ENCODE measurements around the gene NAMPT. TPM values are rescaled to one million over a fixed set of nuclear protein-coding genes. Genes with fewer than 3 reads are reported as not detected.
A peak's percentile ranks its signal among the peaks of the same experiment; 100 is the strongest.

The NAMPT gene
- 100 to 1,000 TPM in 3 of 5 donors, 10 to 100 TPM in 2; 17.1 to 209 (median 120) TPM for total RNA-seq
- polyA plus RNA-seq: 100 to 1,000 TPM in 2 of 3 donors, 10 to 100 TPM in 1; 70.6 to 187 (median 183) TPM
- long read RNA-seq, donor 1, full-length matches to known transcripts: 6 of 6 reads
- long read RNA-seq, donor 1, partial matches to known transcripts: 0 of 6 reads
- long read RNA-seq, donor 1, other reads (novel, unspliced or antisense): 0 of 6 reads
- long read RNA-seq, donor 2, full-length matches to known transcripts: 2 of 2 reads
- long read RNA-seq, donor 2, partial matches to known transcripts: 0 of 2 reads
- long read RNA-seq, donor 2, other reads (novel, unspliced or antisense): 0 of 2 reads
- long read RNA-seq, donor 3, full-length matches to known transcripts: 4 of 4 reads
- long read RNA-seq, donor 3, partial matches to known transcripts: 0 of 4 reads
- long read RNA-seq, donor 3, other reads (novel, unspliced or antisense): 0 of 4 reads
- long read RNA-seq, donor 4, partial matches to known transcripts: 0 of 1 reads
- long read RNA-seq, donor 4, other reads (novel, unspliced or antisense): 0 of 1 reads
- long read RNA-seq, donor 5, full-length matches to known transcripts: 7 of 7 reads
- long read RNA-seq, donor 5, partial matches to known transcripts: 0 of 7 reads
- long read RNA-seq, donor 5, other reads (novel, unspliced or antisense): 0 of 7 reads
- long read RNA-seq, donor 6, full-length matches to known transcripts: 6 of 6 reads
- long read RNA-seq, donor 6, partial matches to known transcripts: 0 of 6 reads
- long read RNA-seq, donor 6, other reads (novel, unspliced or antisense): 0 of 6 reads
- long read RNA-seq, donor 7, full-length matches to known transcripts: 4 of 4 reads
- long read RNA-seq, donor 7, partial matches to known transcripts: 0 of 4 reads
- long read RNA-seq, donor 7, other reads (novel, unspliced or antisense): 0 of 4 reads
- long read RNA-seq, donor 8, full-length matches to known transcripts: 10 of 10 reads
- long read RNA-seq, donor 8, partial matches to known transcripts: 0 of 10 reads
- long read RNA-seq, donor 8, other reads (novel, unspliced or antisense): 0 of 10 reads
- long read RNA-seq, donor 9, full-length matches to known transcripts: 9 of 9 reads
- long read RNA-seq, donor 9, partial matches to known transcripts: 0 of 9 reads
- long read RNA-seq, donor 9, other reads (novel, unspliced or antisense): 0 of 9 reads
- long read RNA-seq, donor 10, full-length matches to known transcripts: 2 of 2 reads
- long read RNA-seq, donor 10, partial matches to known transcripts: 0 of 2 reads
- long read RNA-seq, donor 10, other reads (novel, unspliced or antisense): 0 of 2 reads

DNA sequence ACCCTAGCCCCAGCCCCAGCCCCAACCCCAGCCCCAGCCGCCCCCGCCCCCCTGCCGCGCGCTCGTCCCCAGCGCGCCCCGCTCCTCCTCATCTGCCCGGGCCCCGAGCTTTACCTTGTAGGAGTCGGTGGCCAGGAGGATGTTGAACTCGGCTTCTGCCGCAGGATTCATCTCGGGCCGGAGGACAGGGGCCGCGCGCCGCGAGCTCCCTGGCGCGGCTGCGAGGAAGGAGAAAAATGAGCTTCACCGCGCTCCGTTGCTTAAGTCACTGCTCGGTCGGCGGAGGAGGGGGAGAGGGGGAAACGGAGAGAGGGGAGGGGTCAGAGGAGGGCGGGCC lies at the start of gene NAMPT:
Gene NAMPT, minus strand, starts transcription at position 270 of the 337 bp plus-strand sequence. Its CDS starts 99 bp downstream, at position 171.
- TF ChIP-seq EP300 (IDR thresholded peaks at IDR 0.05): no peak
- peak in 2 of 4 donors; percentile 48 to 84 for TF ChIP-seq POLR2A (IDR thresholded peaks at IDR 0.05)
- peak in 2 of 3 donors; percentile 92 to 94 for TF ChIP-seq POLR2AphosphoS5 (IDR thresholded peaks at IDR 0.05)
- intact Hi-C loops (cut with DNase I; ENCODE audit: low total_unique reads): no loop called here
- H3K4me1 ChIP-seq: peaks cover 7 to 50% (median 28%) of the 10 kb centered on the region in 4 donors
- peak within 1 kb of the TSS; percentile 97 to 100 (median 99) for H3K27ac ChIP-seq
- peaks cover 0 to 9% (median 1%) of the 10 kb centered on the region in 4 donors for H3K36me3 ChIP-seq
- H3K9me3 ChIP-seq: no peaks in the 10 kb centered on the region
- peak within 1 kb of the TSS; percentile 68 to 82 (median 76) for H3K4me3 ChIP-seq
- H3K27me3 ChIP-seq: no peaks in the 10 kb centered on the region
- DNase-seq: no peak
- WGBS, 5 donors: 0 to 1% (median 0%) methylated on average over 17 to 31 of the region's 32 CpGs

DNA sequence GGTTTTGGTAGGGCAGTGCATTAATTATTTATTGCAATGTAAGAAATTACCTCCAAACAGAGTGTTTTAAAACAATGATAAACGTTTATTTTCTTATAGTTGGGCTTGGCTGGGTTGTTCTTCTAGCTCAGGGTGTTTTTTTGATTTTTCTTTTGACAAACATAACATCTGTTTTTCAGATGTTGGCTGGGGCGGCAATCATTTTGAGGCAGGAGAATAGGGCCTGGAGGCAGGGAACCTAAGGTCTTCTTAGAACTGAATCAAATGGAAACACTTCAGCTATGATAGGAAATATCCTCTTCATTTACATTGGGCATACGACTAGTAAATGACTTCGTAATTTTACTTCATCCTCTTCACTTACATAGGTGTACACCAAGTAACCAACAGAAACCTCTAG lies 47.4 kb upstream of the NAMPT start:
- 73 to 79% (median 75%) methylated on average over 4 of the region's 4 CpGs for WGBS, 5 donors
- Histone ChIP-seq H3K4me1 (peaks cover 0 to 7% (median 0%) of the 10 kb centered on the region in 4 donors), H3K9me3 (peaks cover 0 to 12% (median 2%) of the 10 kb centered on the region in 4 donors), H3K27me3 (no peaks in the 10 kb centered on the region), H3K4me3 (no peak overlapping the region), H3K27ac (no peak overlapping the region), H3K36me3 (no peaks in the 10 kb centered on the region)
- TF ChIP-seq POLR2A (IDR thresholded peaks at IDR 0.05) (no peak), EP300 (IDR thresholded peaks at IDR 0.05) (no peak), POLR2AphosphoS5 (IDR thresholded peaks at IDR 0.05) (no peak)
- TF ChIP-seq, protein P1, sequence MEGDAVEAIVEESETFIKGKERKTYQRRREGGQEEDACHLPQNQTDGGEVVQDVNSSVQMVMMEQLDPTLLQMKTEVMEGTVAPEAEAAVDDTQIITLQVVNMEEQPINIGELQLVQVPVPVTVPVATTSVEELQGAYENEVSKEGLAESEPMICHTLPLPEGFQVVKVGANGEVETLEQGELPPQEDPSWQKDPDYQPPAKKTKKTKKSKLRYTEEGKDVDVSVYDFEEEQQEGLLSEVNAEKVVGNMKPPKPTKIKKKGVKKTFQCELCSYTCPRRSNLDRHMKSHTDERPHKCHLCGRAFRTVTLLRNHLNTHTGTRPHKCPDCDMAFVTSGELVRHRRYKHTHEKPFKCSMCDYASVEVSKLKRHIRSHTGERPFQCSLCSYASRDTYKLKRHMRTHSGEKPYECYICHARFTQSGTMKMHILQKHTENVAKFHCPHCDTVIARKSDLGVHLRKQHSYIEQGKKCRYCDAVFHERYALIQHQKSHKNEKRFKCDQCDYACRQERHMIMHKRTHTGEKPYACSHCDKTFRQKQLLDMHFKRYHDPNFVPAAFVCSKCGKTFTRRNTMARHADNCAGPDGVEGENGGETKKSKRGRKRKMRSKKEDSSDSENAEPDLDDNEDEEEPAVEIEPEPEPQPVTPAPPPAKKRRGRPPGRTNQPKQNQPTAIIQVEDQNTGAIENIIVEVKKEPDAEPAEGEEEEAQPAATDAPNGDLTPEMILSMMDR (IDR thresholded peaks at IDR 0.05): no peak
- no peak for DNase-seq
- intact Hi-C loops (cut with DNase I; ENCODE audit: low total_unique reads): no loop called here

DNA sequence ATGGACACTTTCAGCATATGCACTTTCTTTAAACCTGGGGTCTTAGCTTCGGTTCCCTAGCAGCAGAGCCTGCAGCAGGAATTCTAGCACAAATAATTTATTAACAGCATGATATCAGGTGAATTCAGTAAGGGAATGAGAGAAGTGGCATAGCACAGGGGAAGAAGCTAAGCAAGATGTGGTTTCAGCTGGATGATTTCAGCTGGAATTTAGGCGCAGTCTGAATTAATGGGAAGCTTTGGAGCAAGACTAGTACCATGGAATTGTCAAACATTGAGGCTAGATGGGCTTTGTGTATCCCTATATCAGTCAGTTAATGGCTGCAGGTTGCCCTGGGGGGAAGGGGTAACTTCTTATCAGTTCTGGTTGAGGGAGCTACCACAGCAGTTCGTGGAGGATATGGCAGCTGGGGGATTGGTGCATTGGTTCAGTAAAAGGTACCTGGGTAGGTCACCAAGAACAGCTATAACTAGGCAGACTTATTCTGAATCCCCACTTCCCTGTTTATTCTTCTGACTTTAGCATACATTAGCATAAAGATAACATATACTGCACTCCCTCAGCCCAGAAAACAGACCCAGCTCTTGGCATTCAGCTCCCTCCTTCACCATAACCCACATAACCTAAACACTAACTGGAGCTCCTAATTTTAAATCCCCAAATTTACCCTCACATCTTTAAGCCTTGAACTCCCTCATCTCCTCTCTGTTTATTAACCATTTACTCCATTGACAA lies 46.8 kb upstream of the NAMPT start:
- no peaks in the 10 kb centered on the region for H3K27me3 ChIP-seq
- H3K4me1 ChIP-seq: peaks cover 0 to 7% (median 0%) of the 10 kb centered on the region in 4 donors
- TF ChIP-seq POLR2AphosphoS5 (IDR thresholded peaks at IDR 0.05): no peak
- TF ChIP-seq EP300 (IDR thresholded peaks at IDR 0.05): no peak
- no peak for TF ChIP-seq POLR2A (IDR thresholded peaks at IDR 0.05)
- TF ChIP-seq, protein P1 (IDR thresholded peaks at IDR 0.05): no peak
- no peak for DNase-seq
- H3K4me3 ChIP-seq: no peak overlapping the region
- WGBS, 5 donors: 42 to 65% (median 60%) methylated on average over 3 of the region's 3 CpGs
- intact Hi-C loops (cut with DNase I; ENCODE audit: low total_unique reads): no loop called here
- no peak overlapping the region for H3K27ac ChIP-seq
- H3K9me3 ChIP-seq: peaks cover 0 to 7% (median 0%) of the 10 kb centered on the region in 4 donors
- H3K36me3 ChIP-seq: no peaks in the 10 kb centered on the region

DNA sequence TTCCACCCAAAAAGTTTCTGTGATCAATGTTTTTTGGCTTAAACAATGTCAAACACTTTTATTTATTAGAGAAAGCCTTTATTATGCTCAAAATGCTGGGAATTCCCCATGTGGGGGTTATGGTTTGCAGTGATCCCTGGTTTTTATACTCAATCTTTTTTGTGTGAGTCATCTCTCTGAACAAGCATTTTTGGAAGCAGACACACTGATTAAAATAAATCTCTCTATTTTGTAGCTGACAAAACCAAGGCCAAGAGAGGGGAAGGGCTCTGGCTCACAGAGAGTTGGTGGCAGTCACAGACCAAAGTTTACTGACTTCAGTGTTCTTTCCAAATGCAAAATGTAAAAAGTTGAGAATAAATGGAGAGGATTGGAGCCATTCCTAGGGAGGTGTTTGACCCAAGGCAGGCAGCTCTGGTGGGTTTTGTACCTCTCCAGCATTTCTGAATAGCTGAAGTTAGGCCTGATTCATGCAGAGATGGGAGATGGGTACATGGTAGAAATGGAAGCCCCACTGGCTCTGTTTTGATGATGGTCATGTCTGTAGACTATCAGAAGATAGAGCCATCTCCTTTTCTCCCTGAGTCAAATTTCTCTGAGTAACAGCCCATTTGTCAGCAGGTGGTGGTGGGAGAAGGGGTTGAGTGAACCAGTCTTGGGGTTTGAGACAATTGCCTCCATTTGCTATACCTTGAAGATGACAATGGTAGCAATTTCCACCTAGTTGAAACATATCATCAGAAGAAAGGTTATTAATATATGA lies 45.4 kb upstream of the NAMPT start:
- Histone ChIP-seq H3K9me3 (no peaks in the 10 kb centered on the region), H3K27me3 (no peaks in the 10 kb centered on the region), H3K27ac (peak overlapping the region in 1 of 5 donors; percentile 33), H3K4me1 (peaks cover 0 to 7% (median 0%) of the 10 kb centered on the region in 4 donors), H3K4me3 (no peak overlapping the region), H3K36me3 (no peaks in the 10 kb centered on the region)
- no peak for DNase-seq
- no peak for TF ChIP-seq EP300 (IDR thresholded peaks at IDR 0.05)
- intact Hi-C loops (cut with DNase I; ENCODE audit: low total_unique reads): no loop called here
